SW480 (cell line): ENCODE measurements around the gene DIRAS1.
A peak's percentile ranks its signal among the peaks of the same experiment; 100 is the strongest.
"Not testable (repeated sequence)": the region's sequence is repeated elsewhere in the genome, so short reads cannot be mapped to it uniquely, and the experiment has no call there.

Experiments used
- DNase-seq: peaks from one replicate; pipeline ENCODE4 v3.0.0-alpha.2; 2016; ENCODE audit warnings: low spot score

DIRAS1 gene

GRCh38 chr19:2726904-2727639, 5.9 kb upstream of the DIRAS1 start:
- no peak for DNase-seq

GRCh38 chr19:2726160-2726855, 5.1 kb upstream of the DIRAS1 start:
- no peak for DNase-seq

DNA sequence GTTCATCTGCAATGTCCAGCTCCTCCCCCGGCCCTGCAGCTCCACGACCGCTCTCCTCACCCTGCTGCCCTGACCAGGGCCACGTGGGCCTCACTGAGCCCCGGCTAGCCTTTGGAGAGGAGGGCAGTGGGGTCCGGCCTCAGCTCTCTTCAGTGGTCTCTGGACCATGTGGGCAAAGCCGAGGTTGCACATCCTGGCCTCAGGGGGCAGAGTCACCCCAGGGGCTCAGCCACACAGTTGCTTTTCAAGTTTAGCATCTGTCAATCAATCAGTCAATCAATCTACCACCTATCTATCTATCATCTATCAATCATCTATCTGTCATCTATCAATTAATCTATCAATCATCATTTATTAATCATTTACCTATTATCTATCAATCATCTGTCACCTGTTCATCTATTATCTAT, 3.0 kb upstream of the DIRAS1 start:
- DNase-seq = no peak

DNA sequence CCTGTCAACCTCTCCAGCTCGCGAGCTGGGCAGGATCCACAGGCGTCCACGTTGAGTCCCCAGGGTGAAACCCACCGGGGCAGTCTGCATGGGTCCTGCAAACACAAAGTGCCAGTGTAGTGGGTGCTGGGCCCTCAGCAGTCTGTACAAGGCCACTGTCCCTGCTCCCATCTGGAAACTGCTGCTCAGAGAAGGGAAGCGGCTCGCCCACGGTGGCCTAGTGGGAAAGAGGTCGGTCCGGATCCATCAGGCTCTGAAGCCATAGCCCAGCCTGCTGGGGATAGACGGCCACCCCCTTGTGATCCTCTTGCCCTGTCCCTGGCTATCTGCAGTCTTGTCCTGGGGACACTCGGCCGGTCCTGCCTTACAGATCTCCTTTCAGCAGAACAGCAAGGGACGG, 2.6 kb upstream of the DIRAS1 start:
- no peak for DNase-seq

- no peak for DNase-seq
These were observed 2.2 kb upstream of the DIRAS1 start for GRCh38 chr19:2723345-2723715.

DNA sequence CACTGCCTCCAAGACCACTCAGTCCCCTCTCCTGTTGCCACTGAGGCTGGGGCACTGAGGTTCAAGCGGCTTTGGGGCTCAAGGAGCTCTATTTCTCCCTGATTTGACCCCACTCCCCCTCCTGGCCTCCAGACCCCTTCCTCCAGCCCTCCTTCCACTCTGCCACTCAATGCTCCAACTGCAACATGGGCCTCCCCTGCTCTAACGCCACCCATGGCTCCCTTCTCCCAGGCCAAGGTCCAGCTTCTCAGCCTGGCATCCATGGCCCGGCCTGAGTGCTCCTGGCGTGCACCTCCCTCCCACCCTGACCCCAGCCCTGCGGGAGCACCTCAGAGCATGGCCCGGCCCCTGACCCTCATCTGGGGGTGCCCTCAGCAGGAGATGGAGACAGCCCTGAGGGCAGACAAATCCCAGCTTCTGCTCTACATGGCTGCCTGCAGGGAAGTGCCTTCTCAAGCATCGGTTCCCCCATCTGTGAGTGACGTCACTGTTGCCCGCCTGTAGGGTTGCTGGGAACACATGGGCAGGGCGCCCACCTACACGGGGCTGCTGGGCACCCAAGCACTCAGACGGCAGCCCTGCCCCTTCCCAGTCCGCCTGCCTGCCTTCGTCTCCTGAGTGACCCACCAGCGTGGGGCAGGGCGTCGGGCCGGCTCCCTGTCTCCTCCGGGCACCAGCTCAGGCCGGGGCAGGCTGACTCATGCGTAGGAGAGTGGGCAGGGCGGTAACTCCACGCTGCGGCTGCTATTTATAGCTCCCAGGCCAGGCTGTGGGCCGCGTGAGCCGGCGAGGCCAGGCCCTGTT, 1.6 kb upstream of the DIRAS1 start:
- DNase-seq = peak; percentile 59

DNA sequence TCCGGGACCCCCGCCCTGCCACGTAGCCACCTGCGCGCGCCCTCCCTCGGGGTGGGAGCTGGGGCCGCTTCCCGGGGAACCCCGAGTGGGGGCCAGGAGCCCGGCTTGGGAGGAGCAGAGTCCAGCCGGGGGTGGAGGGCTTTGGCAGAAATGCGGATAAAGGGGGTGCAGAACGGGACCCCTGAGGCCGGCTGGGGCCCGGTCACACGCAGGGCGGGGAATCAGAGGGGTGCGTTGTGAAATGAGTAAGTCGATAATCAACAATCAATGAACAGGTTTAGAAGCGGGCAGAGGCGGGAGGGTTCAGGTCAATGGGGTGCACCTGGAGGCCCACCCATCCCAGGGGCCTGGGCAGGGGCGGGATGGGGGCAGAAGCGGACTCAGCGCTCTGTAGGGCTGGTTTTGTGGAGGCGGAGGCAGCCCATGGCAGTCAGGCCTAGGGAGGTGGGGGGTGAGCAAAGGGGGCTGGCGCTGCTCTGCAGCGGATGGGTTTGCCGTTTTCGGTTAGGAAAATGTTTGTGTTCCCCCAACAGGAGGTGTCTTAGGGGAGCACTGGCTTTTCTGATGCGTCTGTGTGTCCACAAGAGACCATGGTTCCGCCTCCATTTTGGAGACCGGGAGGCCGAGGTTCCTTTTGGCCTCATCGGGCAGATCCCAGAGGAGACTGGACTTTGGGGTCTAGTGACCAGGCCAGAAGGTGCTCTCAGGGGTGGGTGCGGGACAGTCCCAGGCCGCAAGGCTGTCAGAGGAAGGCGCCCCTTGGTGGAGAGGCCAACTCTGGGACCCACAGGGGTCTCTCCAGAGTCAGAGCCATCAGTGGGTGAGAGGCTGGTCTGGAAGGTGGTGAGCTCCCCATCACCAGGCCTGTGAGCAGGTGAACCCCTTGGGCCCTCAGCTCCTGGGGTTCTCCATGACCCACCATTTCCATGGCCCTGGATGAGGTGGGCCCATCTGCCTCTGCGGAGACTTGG, 683 bp upstream of the DIRAS1 start:
- no peak for DNase-seq

- DNase-seq = no peak
These were observed 1.0 kb downstream of the DIRAS1 start for GRCh38 chr19:2719920-2720776.

GRCh38 chr19:2719232-2719735, 1.9 kb downstream of the DIRAS1 start:
- no peak for DNase-seq

- no peak for DNase-seq
These were observed 3.3 kb downstream of the DIRAS1 start for GRCh38 chr19:2717638-2718541.

DNA sequence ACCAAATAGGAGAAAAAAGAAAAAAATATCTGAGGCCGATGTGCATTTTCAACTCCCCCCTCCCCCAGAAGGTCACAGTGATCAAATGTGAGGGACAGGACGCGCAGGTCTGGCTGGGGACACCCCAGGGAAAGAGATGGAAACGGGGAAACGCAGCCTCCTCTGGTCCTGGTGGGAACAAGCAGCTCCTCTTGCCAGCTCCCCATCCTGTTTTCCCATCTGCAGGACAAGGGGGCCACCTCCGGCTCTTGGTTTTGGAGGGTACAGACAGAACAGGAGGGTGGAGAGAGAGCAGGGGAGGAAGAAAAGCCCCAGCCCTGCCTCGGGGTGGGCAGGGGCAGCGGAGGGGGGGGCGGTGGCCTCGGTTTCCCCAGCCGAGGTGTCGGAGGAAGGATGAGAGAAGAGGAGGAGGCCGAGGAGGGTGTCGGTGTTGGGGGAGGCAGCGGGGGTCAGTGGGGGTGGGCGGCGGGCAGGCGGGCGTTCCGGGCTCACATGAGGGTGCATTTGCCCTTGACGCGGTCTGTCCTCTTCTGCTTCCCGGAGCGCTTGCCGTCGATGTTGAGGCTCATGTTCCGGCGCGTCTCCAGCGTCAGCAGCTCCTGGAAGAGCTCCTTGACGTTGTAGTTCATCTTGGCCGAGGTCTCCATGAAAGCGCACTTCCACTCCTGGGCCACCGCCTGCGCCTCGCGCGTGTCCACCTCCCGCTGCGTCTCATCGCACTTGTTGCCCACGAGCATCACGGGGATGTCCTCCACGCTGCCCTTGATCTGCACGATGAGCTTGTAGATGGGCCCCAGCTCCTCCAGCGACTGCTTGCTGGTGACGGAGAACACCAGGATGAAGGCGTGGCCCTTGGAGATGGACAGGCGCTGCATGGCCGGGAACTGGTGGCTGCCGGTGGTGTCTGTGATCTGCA, 4.2 kb downstream of the DIRAS1 start:
- DNase-seq = no peak

- no peak for DNase-seq
These were observed 4.9 kb downstream of the DIRAS1 start for GRCh38 chr19:2716275-2716650.

DNA sequence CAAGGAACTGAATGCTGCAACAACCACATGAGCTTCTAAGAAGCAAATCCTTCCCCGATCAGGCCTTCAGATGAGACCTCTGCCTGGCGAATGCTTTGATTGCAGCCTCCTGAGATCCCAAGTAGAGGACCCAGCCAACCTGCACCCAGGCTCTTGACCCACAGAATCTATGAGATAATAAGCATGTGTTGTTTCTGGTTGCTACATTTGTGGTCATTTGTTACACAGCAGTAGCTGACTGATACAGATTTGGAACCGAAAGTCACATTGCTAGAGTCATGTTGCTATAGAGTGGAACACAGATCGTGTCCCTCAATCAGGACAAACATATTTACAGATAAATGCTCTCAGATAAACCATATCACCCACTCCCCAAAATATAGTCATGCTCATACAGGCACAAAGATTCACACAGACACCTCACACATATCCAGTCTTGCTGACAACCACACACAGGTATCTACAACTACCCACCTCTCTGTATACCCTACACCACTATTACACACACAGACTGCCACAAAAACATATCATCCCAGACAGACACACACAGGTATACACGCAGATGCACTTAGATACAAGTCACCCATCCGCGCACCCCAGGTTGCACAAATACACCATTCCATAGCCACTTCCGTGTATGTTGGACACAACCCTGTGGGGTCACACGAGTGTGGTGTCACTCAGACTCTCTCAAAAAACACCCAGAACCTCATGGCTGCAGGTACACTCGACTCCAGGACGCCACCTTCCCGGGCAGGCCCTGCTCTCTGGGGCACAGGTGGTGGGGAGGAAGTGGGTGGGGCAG, 5.5 kb downstream of the DIRAS1 start:
- no peak for DNase-seq

DNA sequence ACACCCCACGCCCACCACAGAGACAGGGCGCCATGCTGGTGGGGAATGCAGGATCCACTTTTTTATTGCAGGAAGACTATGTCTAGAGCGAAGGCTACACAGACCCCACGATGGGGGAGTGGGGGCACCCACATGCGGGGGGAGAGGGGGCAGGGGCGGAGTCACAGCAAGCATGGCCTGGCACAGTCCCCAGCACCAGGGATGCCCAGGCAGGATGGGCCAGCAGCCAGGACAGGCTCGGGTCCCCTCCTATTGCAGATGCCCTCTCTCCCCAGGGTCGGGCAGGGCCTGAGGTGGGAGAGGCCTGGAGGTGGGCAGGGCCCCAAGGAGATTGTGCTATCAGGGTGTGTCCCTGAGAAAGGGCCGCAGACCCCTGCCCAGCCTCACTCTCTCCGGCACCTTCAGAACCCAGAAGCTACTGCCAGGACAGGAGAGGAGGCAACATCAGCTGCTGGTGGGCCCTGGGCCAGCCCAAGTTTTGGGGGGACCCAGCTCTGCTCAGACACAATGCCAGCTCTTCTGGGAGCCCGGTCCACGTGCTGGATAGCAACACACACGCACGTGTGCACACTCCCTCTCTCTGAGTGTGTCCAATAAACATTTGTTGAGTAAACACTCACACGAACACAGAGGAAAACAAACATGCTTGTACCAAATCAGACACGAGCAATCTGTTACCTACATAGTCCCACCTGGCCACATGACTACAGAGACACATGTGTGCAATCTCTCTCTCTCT, 6.5 kb downstream of the DIRAS1 start:
- DNase-seq = no peak

DNA sequence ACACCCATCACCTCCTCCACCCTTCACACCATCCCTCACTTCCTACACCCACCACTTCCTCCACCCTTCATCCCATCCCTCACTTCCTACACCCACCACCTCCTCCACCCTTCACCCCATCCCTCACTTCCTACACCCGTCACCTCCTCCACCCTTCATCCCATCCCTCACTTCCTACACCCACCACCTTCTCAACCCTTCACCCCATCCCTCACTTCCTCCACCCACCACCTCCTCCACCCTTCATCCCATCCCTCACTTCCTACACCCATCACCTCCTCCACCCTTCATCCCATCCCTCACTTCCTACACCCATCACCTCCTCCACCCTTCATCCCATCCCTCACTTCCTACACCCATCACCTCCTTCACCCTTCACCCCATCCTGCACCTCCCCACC, 7.1 kb downstream of the DIRAS1 start:
- not testable (repeated sequence) for DNase-seq

DNA sequence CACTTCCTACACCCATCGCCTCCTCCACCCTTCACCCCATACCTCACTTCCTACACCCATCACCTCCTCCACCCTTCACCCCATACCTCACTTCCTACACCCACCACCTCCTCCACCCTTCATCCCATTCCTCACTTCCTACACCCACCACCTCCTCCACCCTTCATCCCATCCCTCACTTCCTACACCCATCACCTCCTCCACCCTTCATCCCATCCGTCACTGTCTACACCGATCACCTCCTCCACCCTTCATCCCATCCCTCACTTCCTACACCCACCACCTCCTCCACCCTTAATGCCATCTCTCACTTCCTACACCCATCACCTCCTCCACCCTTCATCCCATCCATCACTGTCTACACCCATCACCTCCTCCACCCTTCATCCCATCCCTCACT, 8.0 kb downstream of the DIRAS1 start:
- not testable (repeated sequence) for DNase-seq

DNA sequence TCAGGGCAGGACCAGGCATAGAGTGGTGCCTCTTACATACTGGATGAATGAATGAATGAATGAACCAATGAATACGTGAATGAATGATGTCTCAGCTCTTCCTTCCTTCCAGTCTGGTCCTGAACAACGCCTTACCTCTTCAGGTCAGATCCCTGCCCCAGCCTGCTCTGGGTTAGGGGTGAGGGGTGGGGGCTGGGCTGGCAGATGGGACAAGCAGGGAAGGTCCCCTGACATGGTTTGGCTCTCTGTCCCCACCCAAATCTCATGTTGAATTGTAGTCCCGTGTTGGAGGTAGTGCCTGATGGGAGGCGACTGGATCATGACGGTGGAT, 9.3 kb downstream of the DIRAS1 start:
- no peak for DNase-seq
